RKO (cell line): ENCODE results near the gene OPN3.

Experiments used
- DNase-seq: peaks from one replicate; pipeline ENCODE4 v3.0.0-alpha.2; 2016; ENCODE audit warnings: low spot score

The OPN3 gene

GRCh38 chr1:241589521-241589920 is 50.6 kb downstream of the OPN3 start:
- no peak for DNase-seq

GRCh38 chr1:241586905-241587512 is 53.2 kb downstream of the OPN3 start:
- DNase-seq = no peak

- DNase-seq = no peak
Measured at GRCh38 chr1:241582921-241583321, 57.2 kb downstream of the OPN3 start.

- no peak for DNase-seq
Measured at GRCh38 chr1:241579434-241579833, 60.7 kb downstream of the OPN3 start.

- no peak for DNase-seq
Measured at GRCh38 chr1:241574154-241574553, 66.0 kb downstream of the OPN3 start.

- no peak for DNase-seq
Measured at GRCh38 chr1:241569848-241570247, 70.3 kb downstream of the OPN3 start.

GRCh38 chr1:241560849-241561187 is 79.4 kb downstream of the OPN3 start:
- DNase-seq = no peak

- no peak for DNase-seq
Measured at GRCh38 chr1:241560146-241560848, 79.9 kb downstream of the OPN3 start.

GRCh38 chr1:241557551-241558193 is 82.5 kb downstream of the OPN3 start:
- no peak for DNase-seq

- DNase-seq = no peak
Measured at GRCh38 chr1:241557031-241557430, 83.1 kb downstream of the OPN3 start.

GRCh38 chr1:241555526-241555925 is 84.6 kb downstream of the OPN3 start:
- DNase-seq = no peak

- no peak for DNase-seq
Measured at GRCh38 chr1:241553886-241554592, 86.1 kb downstream of the OPN3 start.

- DNase-seq = no peak
Measured at GRCh38 chr1:241551759-241552638, 88.2 kb downstream of the OPN3 start.

- DNase-seq = no peak
Measured at GRCh38 chr1:241550318-241550717, 89.9 kb downstream of the OPN3 start.

- DNase-seq = no peak
Measured at GRCh38 chr1:241548008-241548407, 92.2 kb downstream of the OPN3 start.
